ENCODE results near the gene TMEM33. TPM values are rescaled to one million over a fixed set of nuclear protein-coding genes. Genes with fewer than 3 reads are reported as not detected.

Gene TMEM33
- total and polyA plus RNA-seq, 2 of the 8 experiments (the other 6 are each of a cell fraction or from before 2014, with no cell fraction given), result 72.5 to 94.4 TPM

DNA sequence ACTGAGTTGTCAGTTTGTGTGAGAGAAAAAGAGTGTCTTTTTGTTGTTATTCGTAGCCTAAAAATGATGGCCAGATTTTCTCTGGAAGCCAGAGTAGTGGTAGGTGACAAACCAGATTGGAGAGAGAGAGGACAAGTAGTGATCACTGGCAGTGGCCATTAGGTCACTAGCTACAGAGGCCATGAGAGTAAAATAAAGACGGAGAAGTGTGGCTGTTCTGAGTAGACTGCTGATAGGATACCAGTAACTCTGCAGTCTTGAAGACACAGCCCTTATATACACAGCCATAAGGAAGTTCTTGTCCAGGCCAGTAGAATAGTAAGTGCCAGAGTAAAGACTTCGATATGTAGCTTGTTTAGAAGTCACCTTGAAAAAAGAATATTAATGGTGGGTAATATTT, 62.8 kb downstream of the TMEM33 start (continued):
- TF ChIP-seq BRCA1 (IDR thresholded peaks at IDR 0.05; ENCODE audit: low read depth, low read length) (no peak), TAF7 (optimal IDR thresholded peaks at IDR 0.05; ENCODE audit: borderline replicate concordance, low read depth, low read length) (no peak)

All from H1 (cell line).